Fibroblast of lung (primary cell): Measurements from ENCODE around the gene DENR.
"Not testable (repeated sequence)": the region's sequence is repeated elsewhere in the genome, so short reads cannot be mapped to it uniquely, and the experiment has no call there.

ENCODE experiments used
- EZH2 ChIP-seq: IDR thresholded peaks from 2 replicates; pipeline ENCODE4 v1.5.1; 2012; ENCODE audit warnings: low read length, control low read depth, mild to moderate bottlenecking; ENCODE audit errors: missing control alignments
- TF ChIP-seq, protein P1 (sequence below), 2 donors: IDR thresholded peaks in 1 of 2; conservative IDR thresholded peaks in 1 of 2; 1 replicate in 1 of 2; 2 replicates in 1 of 2; pipeline ENCODE4 v1.5.1; 2011 to 2012; ENCODE audit warnings: low read length in 2 of 2, control low read depth in 1 of 2, inconsistent platforms in 1 of 2, low read depth in 1 of 2, mild to moderate bottlenecking in 1 of 2

DNA sequence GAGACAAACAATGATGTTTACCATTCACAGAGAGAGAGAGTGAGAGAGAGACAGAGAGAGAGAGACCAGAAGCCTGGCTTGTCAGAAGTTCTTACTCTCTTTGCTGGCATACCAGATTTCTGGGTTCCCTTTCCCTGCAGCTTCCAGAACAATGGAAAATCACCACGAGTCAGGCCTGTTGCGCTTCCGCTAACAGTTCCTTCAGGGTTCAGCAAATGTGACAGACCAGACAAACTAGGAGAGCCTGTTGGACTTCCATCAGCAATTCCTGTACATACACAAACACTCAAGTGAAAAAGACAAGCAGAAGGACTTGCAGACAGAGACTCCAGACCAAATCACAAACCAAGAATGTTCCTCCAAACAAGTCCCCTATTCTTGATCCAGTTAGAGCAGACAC is 43.3 kb upstream of the DENR start:
- TF ChIP-seq, protein P1, sequence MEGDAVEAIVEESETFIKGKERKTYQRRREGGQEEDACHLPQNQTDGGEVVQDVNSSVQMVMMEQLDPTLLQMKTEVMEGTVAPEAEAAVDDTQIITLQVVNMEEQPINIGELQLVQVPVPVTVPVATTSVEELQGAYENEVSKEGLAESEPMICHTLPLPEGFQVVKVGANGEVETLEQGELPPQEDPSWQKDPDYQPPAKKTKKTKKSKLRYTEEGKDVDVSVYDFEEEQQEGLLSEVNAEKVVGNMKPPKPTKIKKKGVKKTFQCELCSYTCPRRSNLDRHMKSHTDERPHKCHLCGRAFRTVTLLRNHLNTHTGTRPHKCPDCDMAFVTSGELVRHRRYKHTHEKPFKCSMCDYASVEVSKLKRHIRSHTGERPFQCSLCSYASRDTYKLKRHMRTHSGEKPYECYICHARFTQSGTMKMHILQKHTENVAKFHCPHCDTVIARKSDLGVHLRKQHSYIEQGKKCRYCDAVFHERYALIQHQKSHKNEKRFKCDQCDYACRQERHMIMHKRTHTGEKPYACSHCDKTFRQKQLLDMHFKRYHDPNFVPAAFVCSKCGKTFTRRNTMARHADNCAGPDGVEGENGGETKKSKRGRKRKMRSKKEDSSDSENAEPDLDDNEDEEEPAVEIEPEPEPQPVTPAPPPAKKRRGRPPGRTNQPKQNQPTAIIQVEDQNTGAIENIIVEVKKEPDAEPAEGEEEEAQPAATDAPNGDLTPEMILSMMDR (conservative IDR thresholded peaks at IDR 0.05 in 1 of 2, IDR thresholded peaks at IDR 0.05 in 1 of 2; ENCODE audit: low read depth in 1 of 2, low read length in 2 of 2), result not testable (repeated sequence)
- not testable (repeated sequence) for TF ChIP-seq EZH2
